GM21515 (cell line): ENCODE results near the gene TCF4.

Experiments
- ATAC-seq: cut with Tn5 transposase; IDR thresholded peaks from one replicate; pipeline ENCODE4 v1.9.1; 2021; ENCODE audit not compliant: unreplicated experiment

Gene TCF4

GRCh38 chr18:55587418-55588110, 428 bp downstream of the TCF4 start:
- no peak for ATAC-seq

DNA sequence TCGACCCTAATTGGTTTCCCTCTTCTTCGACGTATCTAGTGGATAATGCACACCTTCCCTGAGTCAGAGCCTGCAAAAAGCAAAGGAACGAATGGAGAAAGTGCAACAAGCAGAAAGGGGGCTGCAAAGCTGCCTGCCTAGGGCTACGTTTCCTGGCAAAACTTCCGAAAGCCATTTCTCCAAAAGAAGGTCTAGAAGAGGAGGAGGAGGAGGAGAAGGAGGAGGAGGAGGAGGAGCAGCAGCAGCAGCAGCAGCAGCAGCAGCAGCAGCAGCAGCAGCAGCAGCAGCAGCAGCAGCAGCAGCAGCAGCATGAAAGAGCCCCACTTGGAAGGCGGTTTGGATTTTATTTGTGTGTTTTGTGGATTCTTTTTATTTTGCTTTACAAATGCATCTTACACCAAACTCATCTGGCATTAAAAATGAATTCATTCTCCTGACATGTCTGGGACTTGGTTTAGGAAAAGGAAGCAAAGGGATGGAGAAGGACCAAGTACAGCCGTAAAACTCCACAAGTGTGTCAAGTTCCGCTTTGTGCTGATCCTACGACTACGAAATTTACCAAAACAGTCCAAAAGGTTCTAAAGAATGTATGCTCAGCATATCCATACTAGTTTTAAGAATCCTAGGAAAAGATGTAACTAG, 2.0 kb downstream of the TCF4 start:
- ATAC-seq: no peak

- no peak for ATAC-seq
These were observed 2.7 kb downstream of the TCF4 start for GRCh38 chr18:55585065-55585919.

GRCh38 chr18:55584201-55584600, 3.8 kb downstream of the TCF4 start:
- no peak for ATAC-seq

DNA sequence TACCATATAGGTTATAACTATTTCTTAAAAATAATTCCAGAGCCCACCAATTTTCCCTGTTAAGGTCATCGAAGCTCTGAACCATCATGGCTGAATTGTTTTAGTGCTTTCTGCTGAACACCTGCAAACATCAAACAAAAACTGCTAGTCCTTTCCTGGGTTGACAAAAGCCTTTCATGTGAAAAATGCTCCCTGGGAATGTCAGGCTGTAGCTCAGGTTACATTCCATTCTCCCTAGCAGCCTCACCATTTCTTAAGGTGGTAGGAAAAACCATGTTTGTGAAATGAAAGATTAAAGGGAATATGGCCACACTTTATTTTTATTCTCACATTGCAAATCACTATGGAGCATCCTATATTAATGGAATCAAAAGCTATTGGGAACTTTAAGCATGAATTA, 5.7 kb downstream of the TCF4 start:
- ATAC-seq: no peak

DNA sequence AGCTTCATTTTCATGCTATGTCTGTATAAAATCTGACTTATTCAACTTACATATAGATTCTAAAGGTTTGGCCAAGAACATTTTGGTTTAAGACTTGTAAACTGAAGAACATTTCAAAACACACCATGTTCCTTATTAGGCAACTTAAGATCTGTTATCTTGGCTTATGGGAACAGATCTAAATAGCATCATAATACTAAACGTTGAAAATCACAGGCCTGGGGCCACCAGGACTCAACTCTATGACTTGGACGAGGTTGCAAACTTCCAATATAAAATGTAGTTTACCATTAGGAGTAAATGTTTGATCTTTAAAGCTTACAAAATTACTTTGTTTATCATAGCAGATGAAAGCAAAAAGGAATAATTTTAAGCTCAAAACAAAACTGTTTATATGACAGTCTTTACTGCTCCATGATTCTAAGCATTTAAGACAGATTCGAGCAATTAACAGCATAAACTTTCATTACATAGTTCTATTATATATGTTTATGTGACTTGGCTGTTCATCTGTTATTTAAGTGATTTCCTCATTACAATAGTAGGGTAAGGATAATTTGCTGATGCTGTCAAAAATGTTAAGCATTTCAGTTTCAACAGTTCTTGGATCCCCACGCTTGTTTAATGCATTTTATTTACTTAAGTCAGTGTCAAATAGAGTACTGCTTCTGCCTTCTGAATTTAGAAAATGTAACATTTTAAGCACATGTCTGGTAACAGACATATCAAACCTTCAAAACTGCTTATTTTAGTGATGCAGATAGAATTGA, 8.3 kb downstream of the TCF4 start:
- no peak for ATAC-seq

GRCh38 chr18:55577812-55578539, 10.0 kb downstream of the TCF4 start:
- ATAC-seq: no peak

- no peak for ATAC-seq
These were observed 12.0 kb downstream of the TCF4 start for GRCh38 chr18:55576001-55576400.

DNA sequence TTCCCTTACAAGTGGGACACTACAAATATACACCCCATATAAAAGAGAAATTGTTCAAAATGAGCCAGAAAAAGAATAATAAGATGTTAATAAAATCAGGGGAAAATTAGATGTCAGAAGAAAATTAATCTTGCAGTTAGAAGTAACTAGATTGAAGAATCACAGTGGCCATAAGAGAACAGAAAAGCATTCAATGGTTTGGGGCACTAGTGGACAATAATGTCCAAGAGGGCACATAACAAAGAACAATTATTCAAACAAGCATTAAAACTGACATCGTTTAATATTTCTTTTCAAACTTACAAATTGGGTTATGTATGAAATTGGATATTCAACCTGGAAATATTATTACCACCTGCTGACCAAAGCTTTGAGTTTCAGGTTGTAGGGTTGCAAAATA, 12.9 kb downstream of the TCF4 start:
- ATAC-seq: no peak

DNA sequence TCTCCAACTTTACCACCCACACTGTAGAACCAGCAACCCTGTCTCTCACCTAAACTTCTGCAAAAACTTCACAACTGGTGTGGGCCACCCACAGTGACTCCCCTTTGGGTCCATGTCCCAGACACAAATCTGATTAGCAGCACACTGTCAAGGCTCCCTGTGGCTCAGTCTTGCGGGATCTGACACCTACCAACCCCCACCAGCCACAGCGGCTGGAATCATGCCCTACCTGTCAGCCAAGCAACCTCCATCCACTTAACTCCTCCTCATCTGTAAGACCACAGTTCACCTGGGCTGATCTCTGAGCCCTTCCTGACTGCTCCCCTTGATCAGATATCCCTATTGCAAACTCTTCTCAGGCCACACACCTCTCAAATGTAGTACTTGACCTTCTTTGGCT, 14.6 kb downstream of the TCF4 start:
- ATAC-seq: no peak

DNA sequence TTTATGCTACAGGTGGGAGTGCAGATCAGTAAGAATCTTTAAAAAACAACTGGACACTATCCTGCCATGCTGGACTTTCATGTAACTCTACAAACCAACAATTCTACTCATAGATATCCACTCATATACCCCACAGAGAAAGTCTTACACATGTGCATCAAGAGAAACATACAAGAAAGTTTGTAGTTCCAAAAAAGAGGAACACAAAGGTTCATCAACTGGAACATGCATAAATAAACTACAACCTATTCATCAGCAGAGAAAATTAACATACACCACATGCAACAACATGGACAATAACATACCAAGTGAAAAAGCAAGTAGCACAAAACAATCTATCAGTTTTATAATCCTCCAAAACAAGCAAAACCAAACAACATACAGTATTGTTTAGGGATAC, 17.0 kb downstream of the TCF4 start:
- no peak for ATAC-seq

DNA sequence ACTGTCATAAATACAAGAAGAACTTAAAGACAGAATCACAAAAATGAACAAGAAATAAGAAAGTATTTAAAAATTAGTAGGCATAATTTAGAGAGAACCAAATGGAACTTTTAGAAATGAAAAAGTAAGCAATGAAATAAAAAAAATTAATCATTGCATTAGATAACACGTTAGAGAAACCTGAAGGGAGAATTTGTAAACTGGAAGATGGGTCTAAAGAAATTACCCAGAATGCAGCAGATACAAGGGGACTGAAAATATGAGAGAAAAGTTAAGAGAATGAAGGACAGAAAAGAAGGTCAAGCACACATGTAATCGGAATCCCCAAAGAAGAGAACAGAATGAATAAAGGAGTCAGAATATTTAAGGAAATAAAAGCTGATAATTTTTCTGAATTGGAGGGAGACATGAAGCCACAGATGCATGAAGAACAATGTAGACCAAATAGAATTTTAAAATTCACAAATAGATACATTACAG, 21.5 kb downstream of the TCF4 start:
- no peak for ATAC-seq

- no peak for ATAC-seq
These were observed 28.3 kb downstream of the TCF4 start for GRCh38 chr18:55559739-55560138.

GRCh38 chr18:55557211-55557610, 30.8 kb downstream of the TCF4 start:
- no peak for ATAC-seq

DNA sequence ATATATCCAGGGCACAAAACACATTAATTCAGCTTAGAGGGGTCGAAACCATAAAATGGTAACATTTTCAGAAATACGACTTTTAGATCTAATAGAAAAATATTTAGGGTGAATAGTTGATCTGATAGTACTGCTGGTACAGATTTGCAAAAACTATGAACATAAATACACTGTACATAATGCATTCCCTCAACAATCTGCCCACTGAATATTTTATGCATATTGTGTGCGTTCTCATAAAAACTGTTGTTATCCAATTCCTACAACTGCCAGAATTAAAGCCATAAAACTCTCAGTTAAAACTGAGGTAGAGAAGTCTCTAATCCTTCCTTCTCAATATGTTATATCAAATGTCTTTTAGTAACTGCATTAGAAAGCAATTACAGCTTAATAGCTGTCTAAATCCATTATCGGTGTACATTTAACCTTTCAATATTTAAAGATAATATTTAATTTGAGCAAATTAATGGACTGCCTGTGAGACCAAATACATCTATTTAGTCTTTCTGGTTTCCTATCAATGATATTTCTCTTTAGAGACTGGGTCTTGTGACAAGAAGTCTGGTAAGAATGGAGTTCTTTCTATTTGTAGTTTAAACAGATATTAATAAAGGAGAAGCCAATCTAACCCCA, 32.5 kb downstream of the TCF4 start:
- no peak for ATAC-seq

DNA sequence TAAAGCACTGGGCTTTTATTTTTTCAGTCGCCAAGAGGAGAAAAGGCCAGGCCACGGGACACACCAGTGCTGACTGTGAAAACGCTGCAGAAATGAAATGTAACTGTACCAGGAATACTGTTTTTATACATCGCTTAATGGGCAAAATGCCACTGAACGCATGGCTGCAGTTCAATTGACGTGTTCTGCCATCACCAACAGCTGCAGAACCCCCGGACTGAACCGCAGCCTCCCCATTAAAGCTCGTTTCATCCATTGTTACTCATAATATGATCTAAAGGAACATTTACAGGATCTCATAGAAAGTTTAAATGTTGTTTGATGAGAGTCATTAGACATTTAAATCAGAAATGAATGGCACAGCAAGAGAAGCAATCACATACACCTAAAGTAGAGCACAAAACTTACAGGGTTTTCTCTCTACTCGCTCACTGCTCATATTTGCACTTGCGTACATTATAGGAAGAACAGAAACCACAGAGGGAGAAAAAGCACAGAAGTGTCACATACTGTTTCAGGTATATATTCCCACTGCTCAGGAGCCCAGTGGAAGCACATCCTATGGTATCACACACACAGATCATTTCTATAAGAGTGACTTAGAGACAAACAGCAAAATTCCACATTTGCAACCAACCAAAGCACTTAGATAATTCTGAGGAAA, 35.3 kb downstream of the TCF4 start:
- no peak for ATAC-seq

DNA sequence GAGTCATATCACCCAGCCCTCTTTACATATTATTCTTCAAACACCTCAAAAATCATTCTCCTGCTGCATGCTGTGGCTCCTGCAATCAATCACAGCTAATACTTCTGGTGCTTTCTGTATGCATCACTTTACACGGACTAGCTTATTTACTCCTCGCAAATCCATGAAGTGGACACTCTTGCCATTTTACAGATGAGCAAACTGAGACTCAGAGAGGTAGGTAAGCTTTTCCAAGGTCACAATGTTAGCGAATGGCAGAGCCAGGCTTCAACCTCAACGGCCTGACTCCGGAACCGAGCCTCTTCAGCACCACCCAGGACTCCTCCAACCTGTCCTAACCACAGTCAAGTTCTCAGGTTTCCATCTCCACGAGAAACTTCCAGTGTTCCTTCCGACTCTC, 36.8 kb downstream of the TCF4 start:
- no peak for ATAC-seq

GRCh38 chr18:55550471-55550870, 37.5 kb downstream of the TCF4 start:
- ATAC-seq: no peak

- ATAC-seq: no peak
These were observed 38.4 kb downstream of the TCF4 start for GRCh38 chr18:55549474-55550104.
